ENCODE results near the gene ZFP82.

DNA sequence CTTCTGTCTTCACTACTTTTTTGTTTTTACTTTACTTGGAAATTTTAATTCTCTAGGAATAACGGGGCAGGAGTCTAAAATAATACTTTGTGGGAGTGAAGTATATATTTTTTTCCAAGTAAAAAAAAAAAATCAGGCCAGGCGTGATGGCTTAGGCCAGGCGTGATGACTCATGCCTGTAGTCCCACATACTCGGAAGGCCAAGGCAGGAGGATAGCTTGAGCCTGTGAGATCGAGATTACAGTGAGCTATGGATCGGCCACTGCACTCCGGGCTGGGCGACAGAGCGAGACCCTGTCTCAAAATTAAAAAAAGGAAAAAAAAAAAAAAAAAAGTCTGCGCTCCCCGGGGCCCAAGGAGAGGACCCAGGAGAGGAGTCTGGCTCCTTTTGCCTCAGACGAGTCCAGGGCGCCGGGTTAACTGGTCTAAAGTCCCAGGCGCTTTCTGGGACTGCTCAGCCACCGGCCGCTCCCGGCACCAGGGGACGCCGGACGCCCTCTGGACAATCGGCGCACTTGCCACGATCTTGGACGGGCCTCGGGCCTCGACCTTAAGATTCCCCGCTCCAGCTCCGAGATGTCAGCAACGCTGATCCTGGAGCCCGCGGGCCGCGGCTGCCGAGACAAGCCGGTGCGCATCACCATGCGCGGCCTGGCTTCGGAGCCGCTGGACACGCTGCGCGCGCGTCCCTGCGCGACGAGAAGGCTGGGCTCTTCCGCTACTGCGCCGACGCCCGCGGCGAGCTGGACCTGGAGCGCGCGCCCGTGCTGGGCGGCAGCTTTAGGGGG lies 2.7 kb upstream of the ZFP82 start:
- TF ChIP-seq YY1 (IDR thresholded peaks at IDR 0.05; ENCODE audit: extremely low read depth, insufficient replicate concordance, low read depth, low read length) (no peak), TCF7L2 (IDR thresholded peaks at IDR 0.05; ENCODE audit: borderline replicate concordance, extremely low read depth, insufficient read depth, insufficient read length) (no peak)
- TF ChIP-seq, protein P1, sequence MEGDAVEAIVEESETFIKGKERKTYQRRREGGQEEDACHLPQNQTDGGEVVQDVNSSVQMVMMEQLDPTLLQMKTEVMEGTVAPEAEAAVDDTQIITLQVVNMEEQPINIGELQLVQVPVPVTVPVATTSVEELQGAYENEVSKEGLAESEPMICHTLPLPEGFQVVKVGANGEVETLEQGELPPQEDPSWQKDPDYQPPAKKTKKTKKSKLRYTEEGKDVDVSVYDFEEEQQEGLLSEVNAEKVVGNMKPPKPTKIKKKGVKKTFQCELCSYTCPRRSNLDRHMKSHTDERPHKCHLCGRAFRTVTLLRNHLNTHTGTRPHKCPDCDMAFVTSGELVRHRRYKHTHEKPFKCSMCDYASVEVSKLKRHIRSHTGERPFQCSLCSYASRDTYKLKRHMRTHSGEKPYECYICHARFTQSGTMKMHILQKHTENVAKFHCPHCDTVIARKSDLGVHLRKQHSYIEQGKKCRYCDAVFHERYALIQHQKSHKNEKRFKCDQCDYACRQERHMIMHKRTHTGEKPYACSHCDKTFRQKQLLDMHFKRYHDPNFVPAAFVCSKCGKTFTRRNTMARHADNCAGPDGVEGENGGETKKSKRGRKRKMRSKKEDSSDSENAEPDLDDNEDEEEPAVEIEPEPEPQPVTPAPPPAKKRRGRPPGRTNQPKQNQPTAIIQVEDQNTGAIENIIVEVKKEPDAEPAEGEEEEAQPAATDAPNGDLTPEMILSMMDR (IDR thresholded peaks at IDR 0.05 in 2 of 3, conservative IDR thresholded peaks at IDR 0.05 in 1 of 3; ENCODE audit: borderline replicate concordance in 1 of 3, insufficient read depth in 1 of 3, low read depth in 2 of 3, low read length in 2 of 3), result no peak
